Testis (tissue), 2 donors: ENCODE results near the gene COMMD4.

Experiments
- CTCF ChIP-seq, 3 experiments: fragments of 450-650 bp in 2 of 3; fragments of 200-600 bp in 1 of 3; sonication (generic) in 1 of 3; IDR thresholded peaks; one replicate each; pipeline ENCODE4 v1.5.1; 2016 to 2019; ENCODE audit warnings: antibody characterized with exemption in 3 of 3, mild to moderate bottlenecking in 2 of 3, moderate library complexity in 1 of 3
- POLR2A ChIP-seq: fragments of 450-650 bp; IDR thresholded peaks from one replicate; pipeline ENCODE4 v1.6.1; 2017; ENCODE audit warnings: antibody characterized with exemption, mild to moderate bottlenecking, moderate library complexity

GRCh38 chr15:75335313-75335704 is 554 bp upstream of the COMMD4 start:
- no peak for TF ChIP-seq CTCF (IDR thresholded peaks at IDR 0.05)
- TF ChIP-seq POLR2A, result no peak
